Motor neuron (in vitro differentiated cells): Measurements from ENCODE around the gene ME3. TPM values are rescaled to one million over a fixed set of nuclear protein-coding genes. Genes with fewer than 3 reads are reported as not detected.
"Not testable (repeated sequence)": the region's sequence is repeated elsewhere in the genome, so short reads cannot be mapped to it uniquely, and the experiment has no call there.

Source experiments
- ATAC-seq, 8 experiments: fragments of 200-7000 bp; cut with Tn5 transposase; replicated peaks in 6 of 8; 2 replicates each; pipeline ENCODE4 v1.8.0; 2021; ENCODE audit warnings: mild to moderate bottlenecking in 8 of 8, moderate library complexity in 8 of 8
- H3K27ac ChIP-seq, 2 donors: fragments of 250-450 bp; sonication (Bioruptor Pico); 2 replicates each; pipeline ENCODE4 v1.9.0; 2021; ENCODE audit warnings: antibody characterized with exemption in 2 of 2, mild to moderate bottlenecking in 2 of 2, moderate library complexity in 1 of 2
- H3K4me1 ChIP-seq, 2 donors: fragments of 250-450 bp; sonication (Bioruptor Pico); replicated peaks in 1 of 2; 2 replicates each; pipeline ENCODE4 v1.6.1; 2021; ENCODE audit warnings: antibody characterized with exemption in 2 of 2, mild to moderate bottlenecking in 2 of 2, moderate library complexity in 1 of 2
- H3K4me3 ChIP-seq, 5 donors: fragments of 250-450 bp; sonication (Bioruptor Pico); 2 replicates each; pipeline ENCODE4 v1.9.0; 2021; ENCODE audit warnings: antibody characterized with exemption in 5 of 5, mild to moderate bottlenecking in 5 of 5, moderate library complexity in 4 of 5
- WGBS, 10 experiments: fragments of 450-650 bp; shearing (Covaris generic); methylation state at CpG; one replicate each; pipeline ENCODE4 v1.0.0; 2022; 5-methylcytosine and 5-hydroxymethylcytosine counted together
- in situ Hi-C, 9 experiments: fragments of 400-800 bp; cut with MboI; loops; one replicate each; pipeline ENCODE4 v1.15.0; 2021; ENCODE audit warnings: low sequenced_read_pairs in 9 of 9, low pct_unique_long_range_greater_than_20kb in 2 of 9; ENCODE audit not compliant: unreplicated experiment in 9 of 9
- total RNA-seq, 8 experiments: library from RNA; unstranded; fragments of 300-600 nt; gene quantifications; 2 replicates each; pipeline versions ENCODE4 v1.2.3 to v1.2.4, GENCODE V29; 2022

Gene ME3
- total RNA-seq, 8 experiments from 2014 or later, result 3.3 to 13.0 (median 9.6) TPM

- Histone ChIP-seq H3K27ac (no peak overlapping the region), H3K4me1 (peaks cover 0 to 3% of the 10 kb centered on the region in 2 donors), H3K4me3 (no peak overlapping the region)
- no peak for ATAC-seq
- in situ Hi-C loops, result no loop called here
- 60% methylated on average over 1 of the region's 1 CpG; no CpG with 5 or more reads in 9 of the 10 experiments for WGBS, 10 experiments
Observed at GRCh38 chr11:86443415-86443814, 229.0 kb downstream of the ME3 start.

GRCh38 chr11:86442827-86443226 is 229.6 kb downstream of the ME3 start:
- Histone ChIP-seq H3K27ac (no peak overlapping the region), H3K4me1 (peaks cover 0 to 3% of the 10 kb centered on the region in 2 donors), H3K4me3 (no peak overlapping the region)
- peak in 4 of 8 experiments; percentile 24 to 90 (median 61) for ATAC-seq
- in situ Hi-C loops, result no loop called here
- 72 to 100% (median 90%) methylated on average over 1 to 5 of the region's 5 CpGs; no CpG with 5 or more reads in 3 of the 10 experiments for WGBS, 10 experiments

- H3K4me3 ChIP-seq, result no peak overlapping the region
- WGBS, 10 experiments, result 50 to 100% (median 100%) methylated on average over 1 to 2 of the region's 2 CpGs; no CpG with 5 or more reads in 5 of the 10 experiments
- H3K4me1 ChIP-seq, result peaks cover 0 to 3% of the 10 kb centered on the region in 2 donors
- peak in 2 of 8 experiments; percentile 49 to 63 for ATAC-seq
- in situ Hi-C loops, result no loop called here
- H3K27ac ChIP-seq, result no peak overlapping the region
Observed at GRCh38 chr11:86442420-86442819, 230.0 kb downstream of the ME3 start.

- Histone ChIP-seq H3K27ac (no peak overlapping the region), H3K4me3 (no peak overlapping the region), H3K4me1 (peaks cover 0 to 3% of the 10 kb centered on the region in 2 donors)
- 20 to 100% (median 81%) methylated on average over 1 to 2 of the region's 2 CpGs; no CpG with 5 or more reads in 4 of the 10 experiments for WGBS, 10 experiments
- in situ Hi-C loops, result no loop called here
- ATAC-seq, result no peak
Observed at GRCh38 chr11:86440843-86441242, 231.6 kb downstream of the ME3 start.

GRCh38 chr11:86440305-86440716 is 232.1 kb downstream of the ME3 start:
- 13 to 100% (median 88%) methylated on average over 1 to 3 of the region's 3 CpGs; no CpG with 5 or more reads in 4 of the 10 experiments for WGBS, 10 experiments
- Histone ChIP-seq H3K4me3 (no peak overlapping the region), H3K4me1 (peaks cover 0 to 3% of the 10 kb centered on the region in 2 donors), H3K27ac (no peak overlapping the region)
- ATAC-seq, result peak in 2 of 8 experiments; percentile 31 to 54
- in situ Hi-C loops, result no loop called here

- in situ Hi-C loops, result no loop called here
- WGBS, 10 experiments, result 89 to 100% (median 100%) methylated on average over 1 of the region's 1 CpG; no CpG with 5 or more reads in 2 of the 10 experiments
- Histone ChIP-seq H3K27ac (no peak overlapping the region), H3K4me3 (no peak overlapping the region), H3K4me1 (peaks cover 0 to 3% of the 10 kb centered on the region in 2 donors)
- peak in 7 of 8 experiments; percentile 10 to 97 (median 92) for ATAC-seq
Observed at GRCh38 chr11:86438685-86439084, 233.7 kb downstream of the ME3 start.

- WGBS, 10 experiments, result 80 to 100% (median 100%) methylated on average over 1 to 2 of the region's 2 CpGs; no CpG with 5 or more reads in 7 of the 10 experiments
- no peak overlapping the region for H3K4me3 ChIP-seq
- ATAC-seq, result no peak
- in situ Hi-C loops, result no loop called here
- H3K27ac ChIP-seq, result no peak overlapping the region
- peaks cover 0 to 3% of the 10 kb centered on the region in 2 donors for H3K4me1 ChIP-seq
Observed at GRCh38 chr11:86435711-86436110, 236.7 kb downstream of the ME3 start.

GRCh38 chr11:86433361-86434095 is 238.9 kb downstream of the ME3 start:
- WGBS, 10 experiments, result 53 to 100% (median 96%) methylated on average over 2 to 8 of the region's 38 CpGs; no CpG with 5 or more reads in 6 of the 10 experiments

GRCh38 chr11:86431258-86431657 is 241.2 kb downstream of the ME3 start:
- no peak overlapping the region for H3K4me3 ChIP-seq
- in situ Hi-C loops, result no loop called here
- 60 to 98% (median 91%) methylated on average over 1 to 16 of the region's 37 CpGs; no CpG with 5 or more reads in 3 of the 10 experiments for WGBS, 10 experiments
- no peak overlapping the region for H3K27ac ChIP-seq
- H3K4me1 ChIP-seq, result no peaks in the 10 kb centered on the region
- ATAC-seq, result no peak

More at GRCh38 chr11:86433361-86434095, 238.9 kb downstream of the ME3 start:
- H3K27ac ChIP-seq, in situ Hi-C loops, H3K4me1 ChIP-seq, ATAC-seq, H3K4me3 ChIP-seq: not testable (repeated sequence)

GRCh38 chr11:86427441-86427840 is 245.0 kb downstream of the ME3 start:
- no peak for ATAC-seq
- no peak overlapping the region for H3K27ac ChIP-seq
- in situ Hi-C loops, result no loop called here
- no peak overlapping the region for H3K4me3 ChIP-seq
- H3K4me1 ChIP-seq, result no peaks in the 10 kb centered on the region

GRCh38 chr11:86423488-86423887 is 248.9 kb downstream of the ME3 start:
- in situ Hi-C loops, H3K27ac ChIP-seq, ATAC-seq, H3K4me3 ChIP-seq, H3K4me1 ChIP-seq: not testable (repeated sequence)
- 58 to 83% (median 67%) methylated on average over 1 to 4 of the region's 4 CpGs; no CpG with 5 or more reads in 3 of the 10 experiments for WGBS, 10 experiments

- no peak overlapping the region for H3K4me3 ChIP-seq
- H3K4me1 ChIP-seq, result no peaks in the 10 kb centered on the region
- 8 to 90% (median 79%) methylated on average over 1 to 11 of the region's 12 CpGs; no CpG with 5 or more reads in 3 of the 10 experiments for WGBS, 10 experiments
- ATAC-seq, result no peak
- in situ Hi-C loops, result no loop called here
- H3K27ac ChIP-seq, result no peak overlapping the region
Observed at GRCh38 chr11:86422371-86422770, 250.0 kb downstream of the ME3 start.

GRCh38 chr11:86421946-86422345 is 250.5 kb downstream of the ME3 start:
- WGBS, 10 experiments, result 60 to 100% (median 84%) methylated on average over 1 to 4 of the region's 4 CpGs; no CpG with 5 or more reads in 2 of the 10 experiments
- in situ Hi-C loops, result no loop called here
- Histone ChIP-seq H3K27ac (no peak overlapping the region), H3K4me1 (no peaks in the 10 kb centered on the region), H3K4me3 (no peak overlapping the region)
- no peak for ATAC-seq
